SK-N-SH treated with all-trans-retinoic acid at 6 μM for 48 hours (cell line): ENCODE results near the gene FARSB.

Experiments used
- ATAC-seq: fragments of 200-7000 bp; cut with Tn5 transposase; 3 replicates; pipeline ENCODE4 v1.9.1; 2020; ENCODE audit warnings: mild to moderate bottlenecking, moderate library complexity
- ARNTL ChIP-seq: fragments of 450-650 bp; formaldehyde crosslinking; IDR thresholded peaks from 2 replicates; pipeline ENCODE4 v1.5.0; 2020; ENCODE audit warnings: low read depth, mild to moderate bottlenecking, moderate library complexity, borderline replicate concordance
- CSDC2 ChIP-seq: fragments of 250-450 bp; sonication (Bioruptor Pico); IDR thresholded peaks from 2 replicates; pipeline ENCODE4 v1.5.0; 2020; ENCODE audit warnings: mild to moderate bottlenecking, moderate library complexity
- ESRRG ChIP-seq: fragments of 250-450 bp; sonication (Bioruptor Pico); IDR thresholded peaks from 2 replicates; pipeline ENCODE4 v1.6.1; 2021; ENCODE audit warnings: mild to moderate bottlenecking
- GLIS3 ChIP-seq: fragments of 250-450 bp; sonication (Bioruptor Pico); IDR thresholded peaks from 2 replicates; pipeline ENCODE4 v1.5.0; 2020; ENCODE audit warnings: mild to moderate bottlenecking, moderate library complexity
- ISL1 ChIP-seq: fragments of 250-450 bp; sonication (Bioruptor Pico); IDR thresholded peaks from 2 replicates; pipeline ENCODE4 v2.1.2; 2022; ENCODE audit warnings: mild to moderate bottlenecking, moderate library complexity
- OSR1 ChIP-seq: fragments of 250-450 bp; sonication (Bioruptor Pico); IDR thresholded peaks from 2 replicates; pipeline ENCODE4 v1.8.0; 2022; ENCODE audit warnings: moderate library complexity, mild to moderate bottlenecking, inconsistent platforms
- POU6F1 ChIP-seq: fragments of 250-450 bp; sonication (Bioruptor Pico); IDR thresholded peaks from 2 replicates; pipeline ENCODE4 v1.8.0; 2021; ENCODE audit warnings: low read depth, mild to moderate bottlenecking, moderate library complexity, borderline replicate concordance
- PPARA ChIP-seq: fragments of 250-450 bp; sonication (Bioruptor Pico); IDR thresholded peaks from 2 replicates; pipeline ENCODE4 v1.5.0; 2020; ENCODE audit warnings: mild to moderate bottlenecking, borderline replicate concordance
- RARB ChIP-seq: fragments of 250-450 bp; sonication (Bioruptor Pico); IDR thresholded peaks from 2 replicates; pipeline ENCODE4 v1.8.0; 2021; ENCODE audit warnings: mild to moderate bottlenecking, moderate library complexity
- TCF4 ChIP-seq: fragments of 250-450 bp; sonication (Bioruptor Pico); IDR thresholded peaks from 2 replicates; pipeline ENCODE4 v1.8.0; 2021; ENCODE audit warnings: mild to moderate bottlenecking, moderate library complexity, borderline replicate concordance
- TOX ChIP-seq: fragments of 250-450 bp; sonication (Bioruptor Pico); IDR thresholded peaks from 2 replicates; pipeline ENCODE4 v1.8.0; 2021; ENCODE audit warnings: mild to moderate bottlenecking, moderate library complexity, borderline replicate concordance
- ZC3H10 ChIP-seq: fragments of 250-450 bp; sonication (Bioruptor Pico); IDR thresholded peaks from 2 replicates; pipeline ENCODE4 v1.5.1; 2021; ENCODE audit warnings: mild to moderate bottlenecking, moderate library complexity
- ZFP3 ChIP-seq: fragments of 250-450 bp; sonication (Bioruptor Pico); IDR thresholded peaks from 2 replicates; pipeline ENCODE4 v1.5.0; 2020; ENCODE audit warnings: mild to moderate bottlenecking, moderate library complexity
- ZFP30 ChIP-seq: fragments of 450-650 bp; formaldehyde crosslinking; IDR thresholded peaks from 2 replicates; pipeline ENCODE4 v1.5.0; 2022; ENCODE audit warnings: mild to moderate bottlenecking, moderate library complexity
- ZNF565 ChIP-seq: fragments of 450-650 bp; formaldehyde crosslinking; conservative IDR thresholded peaks from 2 replicates; pipeline ENCODE4 v1.5.0; 2020; ENCODE audit warnings: low read depth, mild to moderate bottlenecking, moderate library complexity
- ZNF70 ChIP-seq: fragments of 450-650 bp; formaldehyde crosslinking; IDR thresholded peaks from 2 replicates; pipeline ENCODE4 v1.5.0; 2020; ENCODE audit warnings: mild to moderate bottlenecking, moderate library complexity
- ZNF8 ChIP-seq: fragments of 450-650 bp; formaldehyde crosslinking; IDR thresholded peaks from 2 replicates; pipeline ENCODE4 v1.5.0; 2020; ENCODE audit warnings: mild to moderate bottlenecking, moderate library complexity
- TF ChIP-seq, protein P1 (sequence below): fragments of 250-450 bp; sonication (Bioruptor Pico); IDR thresholded peaks from 2 replicates; pipeline ENCODE4 v1.5.1; 2020; ENCODE audit warnings: low read depth, mild to moderate bottlenecking, moderate library complexity
- TF ChIP-seq, protein P2 (sequence below): fragments of 250-450 bp; sonication (Bioruptor Pico); IDR thresholded peaks from 2 replicates; pipeline ENCODE4 v1.8.0; 2020; ENCODE audit warnings: mild to moderate bottlenecking, moderate library complexity, borderline replicate concordance
- TF ChIP-seq, protein P3 (sequence below): fragments of 250-450 bp; sonication (Bioruptor Pico); IDR thresholded peaks from 2 replicates; pipeline ENCODE4 v1.5.0; 2020; ENCODE audit warnings: mild to moderate bottlenecking, moderate library complexity
- TF ChIP-seq, protein P4 (sequence below): fragments of 250-450 bp; sonication (Bioruptor Pico); IDR thresholded peaks from 2 replicates; pipeline ENCODE4 v1.5.1; 2021; ENCODE audit warnings: mild to moderate bottlenecking, moderate library complexity

The FARSB gene

GRCh38 chr2:222523783-222524544, 131.9 kb downstream of the FARSB start:
- no peak for TF ChIP-seq ZFP30 (CRISPR knock-in tag)
- TF ChIP-seq ISL1 = no peak
- TF ChIP-seq PPARA (CRISPR knock-in tag) = no peak
- TF ChIP-seq ESRRG = no peak
- TF ChIP-seq ZC3H10 = no peak
- no peak for TF ChIP-seq ZFP3 (CRISPR knock-in tag)
- TF ChIP-seq GLIS3 (CRISPR knock-in tag) = no peak
- no peak for TF ChIP-seq POU6F1
- no peak for TF ChIP-seq CSDC2 (CRISPR knock-in tag)
- no peak for TF ChIP-seq ZNF565
- TF ChIP-seq, protein P1, sequence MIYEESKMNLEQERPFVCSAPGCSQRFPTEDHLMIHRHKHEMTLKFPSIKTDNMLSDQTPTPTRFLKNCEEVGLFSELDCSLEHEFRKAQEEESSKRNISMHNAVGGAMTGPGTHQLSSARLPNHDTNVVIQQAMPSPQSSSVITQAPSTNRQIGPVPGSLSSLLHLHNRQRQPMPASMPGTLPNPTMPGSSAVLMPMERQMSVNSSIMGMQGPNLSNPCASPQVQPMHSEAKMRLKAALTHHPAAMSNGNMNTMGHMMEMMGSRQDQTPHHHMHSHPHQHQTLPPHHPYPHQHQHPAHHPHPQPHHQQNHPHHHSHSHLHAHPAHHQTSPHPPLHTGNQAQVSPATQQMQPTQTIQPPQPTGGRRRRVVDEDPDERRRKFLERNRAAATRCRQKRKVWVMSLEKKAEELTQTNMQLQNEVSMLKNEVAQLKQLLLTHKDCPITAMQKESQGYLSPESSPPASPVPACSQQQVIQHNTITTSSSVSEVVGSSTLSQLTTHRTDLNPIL = no peak
- TF ChIP-seq, protein P2, sequence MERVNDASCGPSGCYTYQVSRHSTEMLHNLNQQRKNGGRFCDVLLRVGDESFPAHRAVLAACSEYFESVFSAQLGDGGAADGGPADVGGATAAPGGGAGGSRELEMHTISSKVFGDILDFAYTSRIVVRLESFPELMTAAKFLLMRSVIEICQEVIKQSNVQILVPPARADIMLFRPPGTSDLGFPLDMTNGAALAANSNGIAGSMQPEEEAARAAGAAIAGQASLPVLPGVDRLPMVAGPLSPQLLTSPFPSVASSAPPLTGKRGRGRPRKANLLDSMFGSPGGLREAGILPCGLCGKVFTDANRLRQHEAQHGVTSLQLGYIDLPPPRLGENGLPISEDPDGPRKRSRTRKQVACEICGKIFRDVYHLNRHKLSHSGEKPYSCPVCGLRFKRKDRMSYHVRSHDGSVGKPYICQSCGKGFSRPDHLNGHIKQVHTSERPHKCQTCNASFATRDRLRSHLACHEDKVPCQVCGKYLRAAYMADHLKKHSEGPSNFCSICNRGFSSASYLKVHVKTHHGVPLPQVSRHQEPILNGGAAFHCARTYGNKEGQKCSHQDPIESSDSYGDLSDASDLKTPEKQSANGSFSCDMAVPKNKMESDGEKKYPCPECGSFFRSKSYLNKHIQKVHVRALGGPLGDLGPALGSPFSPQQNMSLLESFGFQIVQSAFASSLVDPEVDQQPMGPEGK (CRISPR knock-in tag) = no peak
- TF ChIP-seq RARB (CRISPR knock-in tag) = no peak
- no peak for TF ChIP-seq OSR1 (CRISPR knock-in tag)
- TF ChIP-seq ZNF70 = no peak
- TF ChIP-seq ZNF8 = no peak
- TF ChIP-seq, protein P3, sequence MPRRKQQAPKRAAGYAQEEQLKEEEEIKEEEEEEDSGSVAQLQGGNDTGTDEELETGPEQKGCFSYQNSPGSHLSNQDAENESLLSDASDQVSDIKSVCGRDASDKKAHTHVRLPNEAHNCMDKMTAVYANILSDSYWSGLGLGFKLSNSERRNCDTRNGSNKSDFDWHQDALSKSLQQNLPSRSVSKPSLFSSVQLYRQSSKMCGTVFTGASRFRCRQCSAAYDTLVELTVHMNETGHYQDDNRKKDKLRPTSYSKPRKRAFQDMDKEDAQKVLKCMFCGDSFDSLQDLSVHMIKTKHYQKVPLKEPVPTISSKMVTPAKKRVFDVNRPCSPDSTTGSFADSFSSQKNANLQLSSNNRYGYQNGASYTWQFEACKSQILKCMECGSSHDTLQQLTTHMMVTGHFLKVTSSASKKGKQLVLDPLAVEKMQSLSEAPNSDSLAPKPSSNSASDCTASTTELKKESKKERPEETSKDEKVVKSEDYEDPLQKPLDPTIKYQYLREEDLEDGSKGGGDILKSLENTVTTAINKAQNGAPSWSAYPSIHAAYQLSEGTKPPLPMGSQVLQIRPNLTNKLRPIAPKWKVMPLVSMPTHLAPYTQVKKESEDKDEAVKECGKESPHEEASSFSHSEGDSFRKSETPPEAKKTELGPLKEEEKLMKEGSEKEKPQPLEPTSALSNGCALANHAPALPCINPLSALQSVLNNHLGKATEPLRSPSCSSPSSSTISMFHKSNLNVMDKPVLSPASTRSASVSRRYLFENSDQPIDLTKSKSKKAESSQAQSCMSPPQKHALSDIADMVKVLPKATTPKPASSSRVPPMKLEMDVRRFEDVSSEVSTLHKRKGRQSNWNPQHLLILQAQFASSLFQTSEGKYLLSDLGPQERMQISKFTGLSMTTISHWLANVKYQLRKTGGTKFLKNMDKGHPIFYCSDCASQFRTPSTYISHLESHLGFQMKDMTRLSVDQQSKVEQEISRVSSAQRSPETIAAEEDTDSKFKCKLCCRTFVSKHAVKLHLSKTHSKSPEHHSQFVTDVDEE (CRISPR knock-in tag) = no peak
- no peak for TF ChIP-seq ARNTL
- TF ChIP-seq TCF4 (CRISPR knock-in tag) = no peak
- no peak for ATAC-seq

DNA sequence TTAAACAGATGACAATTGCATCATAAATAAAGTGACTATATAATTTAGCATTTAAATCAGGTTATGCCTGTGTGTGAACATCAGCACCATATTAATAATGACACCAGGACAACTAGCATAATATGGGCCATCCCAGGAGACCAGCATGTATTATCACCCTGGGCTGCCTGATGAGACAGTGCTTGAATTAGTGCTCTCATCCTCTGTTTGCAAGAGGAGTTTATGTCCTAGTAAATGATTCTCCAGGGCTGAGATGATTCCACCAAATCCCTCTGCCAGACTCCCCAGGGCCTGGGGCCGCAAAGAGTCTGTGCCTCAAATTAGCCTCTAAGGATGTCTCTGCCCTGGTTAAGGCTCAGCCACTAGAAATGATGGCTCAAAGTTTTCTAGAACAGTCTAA, 133.8 kb downstream of the FARSB start:
- ATAC-seq = no peak
- TF ChIP-seq, protein P3 (CRISPR knock-in tag) = no peak
- TF ChIP-seq ZNF70 (no peak), CSDC2 (CRISPR knock-in tag) (no peak), ZC3H10 (no peak), ARNTL (no peak), ESRRG (no peak), TOX (CRISPR knock-in tag) (no peak), OSR1 (CRISPR knock-in tag) (no peak), ZFP30 (CRISPR knock-in tag) (no peak)
- TF ChIP-seq, protein P4, sequence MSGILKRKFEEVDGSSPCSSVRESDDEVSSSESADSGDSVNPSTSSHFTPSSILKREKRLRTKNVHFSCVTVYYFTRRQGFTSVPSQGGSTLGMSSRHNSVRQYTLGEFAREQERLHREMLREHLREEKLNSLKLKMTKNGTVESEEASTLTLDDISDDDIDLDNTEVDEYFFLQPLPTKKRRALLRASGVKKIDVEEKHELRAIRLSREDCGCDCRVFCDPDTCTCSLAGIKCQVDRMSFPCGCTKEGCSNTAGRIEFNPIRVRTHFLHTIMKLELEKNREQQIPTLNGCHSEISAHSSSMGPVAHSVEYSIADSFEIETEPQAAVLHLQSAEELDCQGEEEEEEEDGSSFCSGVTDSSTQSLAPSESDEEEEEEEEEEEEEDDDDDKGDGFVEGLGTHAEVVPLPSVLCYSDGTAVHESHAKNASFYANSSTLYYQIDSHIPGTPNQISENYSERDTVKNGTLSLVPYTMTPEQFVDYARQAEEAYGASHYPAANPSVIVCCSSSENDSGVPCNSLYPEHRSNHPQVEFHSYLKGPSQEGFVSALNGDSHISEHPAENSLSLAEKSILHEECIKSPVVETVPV = no peak
